ENCODE data around the gene COG7. TPM values are rescaled to one million over a fixed set of nuclear protein-coding genes. Genes with fewer than 3 reads are reported as not detected.

Gene COG7
- polyA plus RNA-seq, 1 of the 3 experiments (the other 2 are of a cell fraction) = 33.0 TPM

- TF ChIP-seq, protein P1, sequence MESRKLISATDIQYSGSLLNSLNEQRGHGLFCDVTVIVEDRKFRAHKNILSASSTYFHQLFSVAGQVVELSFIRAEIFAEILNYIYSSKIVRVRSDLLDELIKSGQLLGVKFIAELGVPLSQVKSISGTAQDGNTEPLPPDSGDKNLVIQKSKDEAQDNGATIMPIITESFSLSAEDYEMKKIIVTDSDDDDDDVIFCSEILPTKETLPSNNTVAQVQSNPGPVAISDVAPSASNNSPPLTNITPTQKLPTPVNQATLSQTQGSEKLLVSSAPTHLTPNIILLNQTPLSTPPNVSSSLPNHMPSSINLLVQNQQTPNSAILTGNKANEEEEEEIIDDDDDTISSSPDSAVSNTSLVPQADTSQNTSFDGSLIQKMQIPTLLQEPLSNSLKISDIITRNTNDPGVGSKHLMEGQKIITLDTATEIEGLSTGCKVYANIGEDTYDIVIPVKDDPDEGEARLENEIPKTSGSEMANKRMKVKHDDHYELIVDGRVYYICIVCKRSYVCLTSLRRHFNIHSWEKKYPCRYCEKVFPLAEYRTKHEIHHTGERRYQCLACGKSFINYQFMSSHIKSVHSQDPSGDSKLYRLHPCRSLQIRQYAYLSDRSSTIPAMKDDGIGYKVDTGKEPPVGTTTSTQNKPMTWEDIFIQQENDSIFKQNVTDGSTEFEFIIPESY (IDR thresholded peaks at IDR 0.05; ENCODE audit: borderline replicate concordance, low read depth) = no peak
- no peak for TF ChIP-seq SIN3A (IDR thresholded peaks at IDR 0.05; ENCODE audit: borderline replicate concordance, low read depth, low read length)
- no peak for TF ChIP-seq YY1 (IDR thresholded peaks at IDR 0.05; ENCODE audit: low read depth)
These were observed 45.4 kb downstream of the COG7 start (continued) for GRCh38 chr16:23407436-23408127.

GRCh38 chr16:23406546-23407240, 46.3 kb downstream of the COG7 start:
- Histone ChIP-seq H3K9me2 (no peaks in the 10 kb centered on the region), H3K9me3 (no peaks in the 10 kb centered on the region), H3K27ac (ENCODE audit: low read depth in 2 of 2, low read length in 1 of 2) (no peak overlapping the region), H3K27me3 (ENCODE audit: insufficient read depth) (no peaks in the 10 kb centered on the region), H2AFZ (ENCODE audit: low read depth) (no peak overlapping the region), H3K36me3 (replicated peaks in 1 of 2; ENCODE audit: control insufficient read depth in 1 of 2, insufficient read depth in 2 of 2, low read length in 1 of 2) (peaks cover 46 to 53% of the 10 kb centered on the region in 2 experiments), H3K4me2 (no peak overlapping the region), H3K4me1 (ENCODE audit: control insufficient read depth in 1 of 2, insufficient read depth in 2 of 2, low read depth in 1 of 2, low read length in 1 of 2) (peaks cover 0 to 4% of the 10 kb centered on the region in 2 experiments; a peak in 1 of 4 replicates), H3K9ac (no peak overlapping the region), H4K20me1 (ENCODE audit: insufficient read depth) (no peaks in the 10 kb centered on the region), H3K79me2 (ENCODE audit: insufficient read depth) (no peaks in the 10 kb centered on the region), H3K4me3 (ENCODE audit: low read depth in 2 of 2, low read length in 1 of 2) (no peak overlapping the region), H3F3A (replicated peaks; ENCODE audit: insufficient read depth) (no peaks in the 10 kb centered on the region)
- no peak for DNase-seq
- 88% methylated on average over 5 of the region's 6 CpGs for WGBS (ENCODE audit: low lambda C conversion rate)
- CTCF ChIA-PET = interaction anchor here (1.0 to 2.4 kb wide), 5 partner anchors 27 to 508 kb away, joined by 3 to 8 read pairs (median 4); partner anchors contain the start of gene SCNN1G
- POLR2A ChIA-PET = no interaction called here
- TF ChIP-seq RCOR1 (IDR thresholded peaks at IDR 0.05; ENCODE audit: low read length) (no peak), FOXM1 (IDR thresholded peaks at IDR 0.05; ENCODE audit: low read depth) (no peak), SIN3A (IDR thresholded peaks at IDR 0.05; ENCODE audit: borderline replicate concordance, low read depth, low read length) (no peak), USF1 (IDR thresholded peaks at IDR 0.05; ENCODE audit: borderline replicate concordance, low read depth) (no peak), RFX5 (IDR thresholded peaks at IDR 0.05; ENCODE audit: low read length) (no peak), CHD2 (IDR thresholded peaks at IDR 0.05; ENCODE audit: low read length, partially characterized antibody) (no peak), TCF12 (IDR thresholded peaks at IDR 0.05) (no peak), FOSL2 (IDR thresholded peaks at IDR 0.05; ENCODE audit: borderline replicate concordance, low read depth) (no peak), NRF1 (IDR thresholded peaks at IDR 0.05; ENCODE audit: low read depth, low read length) (no peak), TEAD4 (IDR thresholded peaks at IDR 0.05; ENCODE audit: borderline replicate concordance, insufficient read depth) (no peak), CTCF (IDR thresholded peaks at IDR 0.05) (no peak), GABPA (IDR thresholded peaks at IDR 0.05; ENCODE audit: low read depth) (no peak), RXRA (IDR thresholded peaks at IDR 0.05; ENCODE audit: borderline replicate concordance, low read depth) (no peak), MXI1 (IDR thresholded peaks at IDR 0.05; ENCODE audit: low read depth, low read length) (no peak), JUND (IDR thresholded peaks at IDR 0.05) (no peak)
- TF ChIP-seq, protein P2, sequence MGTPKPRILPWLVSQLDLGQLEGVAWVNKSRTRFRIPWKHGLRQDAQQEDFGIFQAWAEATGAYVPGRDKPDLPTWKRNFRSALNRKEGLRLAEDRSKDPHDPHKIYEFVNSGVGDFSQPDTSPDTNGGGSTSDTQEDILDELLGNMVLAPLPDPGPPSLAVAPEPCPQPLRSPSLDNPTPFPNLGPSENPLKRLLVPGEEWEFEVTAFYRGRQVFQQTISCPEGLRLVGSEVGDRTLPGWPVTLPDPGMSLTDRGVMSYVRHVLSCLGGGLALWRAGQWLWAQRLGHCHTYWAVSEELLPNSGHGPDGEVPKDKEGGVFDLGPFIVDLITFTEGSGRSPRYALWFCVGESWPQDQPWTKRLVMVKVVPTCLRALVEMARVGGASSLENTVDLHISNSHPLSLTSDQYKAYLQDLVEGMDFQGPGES (IDR thresholded peaks at IDR 0.05; ENCODE audit: low read depth, low read length) = no peak
- TF ChIP-seq, protein P3, sequence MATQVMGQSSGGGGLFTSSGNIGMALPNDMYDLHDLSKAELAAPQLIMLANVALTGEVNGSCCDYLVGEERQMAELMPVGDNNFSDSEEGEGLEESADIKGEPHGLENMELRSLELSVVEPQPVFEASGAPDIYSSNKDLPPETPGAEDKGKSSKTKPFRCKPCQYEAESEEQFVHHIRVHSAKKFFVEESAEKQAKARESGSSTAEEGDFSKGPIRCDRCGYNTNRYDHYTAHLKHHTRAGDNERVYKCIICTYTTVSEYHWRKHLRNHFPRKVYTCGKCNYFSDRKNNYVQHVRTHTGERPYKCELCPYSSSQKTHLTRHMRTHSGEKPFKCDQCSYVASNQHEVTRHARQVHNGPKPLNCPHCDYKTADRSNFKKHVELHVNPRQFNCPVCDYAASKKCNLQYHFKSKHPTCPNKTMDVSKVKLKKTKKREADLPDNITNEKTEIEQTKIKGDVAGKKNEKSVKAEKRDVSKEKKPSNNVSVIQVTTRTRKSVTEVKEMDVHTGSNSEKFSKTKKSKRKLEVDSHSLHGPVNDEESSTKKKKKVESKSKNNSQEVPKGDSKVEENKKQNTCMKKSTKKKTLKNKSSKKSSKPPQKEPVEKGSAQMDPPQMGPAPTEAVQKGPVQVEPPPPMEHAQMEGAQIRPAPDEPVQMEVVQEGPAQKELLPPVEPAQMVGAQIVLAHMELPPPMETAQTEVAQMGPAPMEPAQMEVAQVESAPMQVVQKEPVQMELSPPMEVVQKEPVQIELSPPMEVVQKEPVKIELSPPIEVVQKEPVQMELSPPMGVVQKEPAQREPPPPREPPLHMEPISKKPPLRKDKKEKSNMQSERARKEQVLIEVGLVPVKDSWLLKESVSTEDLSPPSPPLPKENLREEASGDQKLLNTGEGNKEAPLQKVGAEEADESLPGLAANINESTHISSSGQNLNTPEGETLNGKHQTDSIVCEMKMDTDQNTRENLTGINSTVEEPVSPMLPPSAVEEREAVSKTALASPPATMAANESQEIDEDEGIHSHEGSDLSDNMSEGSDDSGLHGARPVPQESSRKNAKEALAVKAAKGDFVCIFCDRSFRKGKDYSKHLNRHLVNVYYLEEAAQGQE (IDR thresholded peaks at IDR 0.05; ENCODE audit: low read depth, low read length) = no peak
